Left forelimb (tissue), 1 donor: ENCODE measurements around the gene JAML.

ENCODE experiments used
- DNase-seq: peaks from one replicate; pipeline ENCODE4 v3.0.0-alpha.2; 2018; ENCODE audit warnings: low spot score

JAML gene

GRCh38 chr11:118167906-118168305 is 56.9 kb downstream of the JAML start:
- no peak for DNase-seq

DNA sequence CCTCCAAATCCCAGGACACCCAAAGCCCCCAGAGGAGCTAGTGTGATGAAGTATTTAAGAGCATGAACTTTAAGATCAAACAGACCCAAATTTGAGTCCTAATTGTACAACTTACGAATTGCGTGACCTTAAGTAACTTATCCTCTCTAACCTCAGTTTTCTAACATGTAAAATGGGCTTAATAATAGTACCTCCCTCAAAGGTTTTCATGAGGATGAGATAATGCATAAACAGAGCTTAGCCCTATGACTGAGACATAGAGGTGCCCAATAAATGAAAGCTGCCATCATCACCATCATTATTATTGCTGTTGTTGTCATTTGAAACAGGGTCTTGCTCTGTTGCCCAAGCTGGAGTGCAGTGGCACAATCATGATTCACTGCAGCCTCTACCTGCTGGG is 57.6 kb downstream of the JAML start:
- no peak for DNase-seq

- no peak for DNase-seq
Measured at GRCh38 chr11:118166641-118167040, 58.2 kb downstream of the JAML start.

GRCh38 chr11:118164885-118165284 is 59.9 kb downstream of the JAML start:
- no peak for DNase-seq

- no peak for DNase-seq
Measured at GRCh38 chr11:118163494-118163893, 61.3 kb downstream of the JAML start.

- no peak for DNase-seq
Measured at GRCh38 chr11:118162846-118163245, 62.0 kb downstream of the JAML start.

DNA sequence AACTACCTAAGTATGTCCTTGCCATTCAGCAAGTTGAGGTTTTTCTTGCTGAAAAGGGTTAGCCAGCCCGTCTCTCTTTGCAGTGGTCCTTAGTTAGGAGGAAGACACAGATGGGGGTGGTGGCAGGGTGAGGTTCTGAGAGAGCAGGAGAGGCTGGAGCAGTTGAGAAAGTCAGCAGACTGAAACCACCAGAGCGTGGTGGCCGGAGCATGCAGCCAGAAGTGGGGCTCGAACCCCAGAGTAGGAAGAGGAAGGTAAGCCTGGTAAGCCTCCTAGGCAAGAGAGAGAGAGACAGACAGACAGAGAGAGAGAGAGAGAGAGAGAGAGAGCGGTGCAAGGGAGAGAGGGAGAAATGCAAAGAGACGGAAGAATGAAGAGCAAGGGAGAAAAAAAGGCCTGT is 63.0 kb downstream of the JAML start:
- no peak for DNase-seq

- no peak for DNase-seq
Measured at GRCh38 chr11:118157186-118157895, 67.5 kb downstream of the JAML start.

- no peak for DNase-seq
Measured at GRCh38 chr11:118156531-118157185, 68.2 kb downstream of the JAML start.

DNA sequence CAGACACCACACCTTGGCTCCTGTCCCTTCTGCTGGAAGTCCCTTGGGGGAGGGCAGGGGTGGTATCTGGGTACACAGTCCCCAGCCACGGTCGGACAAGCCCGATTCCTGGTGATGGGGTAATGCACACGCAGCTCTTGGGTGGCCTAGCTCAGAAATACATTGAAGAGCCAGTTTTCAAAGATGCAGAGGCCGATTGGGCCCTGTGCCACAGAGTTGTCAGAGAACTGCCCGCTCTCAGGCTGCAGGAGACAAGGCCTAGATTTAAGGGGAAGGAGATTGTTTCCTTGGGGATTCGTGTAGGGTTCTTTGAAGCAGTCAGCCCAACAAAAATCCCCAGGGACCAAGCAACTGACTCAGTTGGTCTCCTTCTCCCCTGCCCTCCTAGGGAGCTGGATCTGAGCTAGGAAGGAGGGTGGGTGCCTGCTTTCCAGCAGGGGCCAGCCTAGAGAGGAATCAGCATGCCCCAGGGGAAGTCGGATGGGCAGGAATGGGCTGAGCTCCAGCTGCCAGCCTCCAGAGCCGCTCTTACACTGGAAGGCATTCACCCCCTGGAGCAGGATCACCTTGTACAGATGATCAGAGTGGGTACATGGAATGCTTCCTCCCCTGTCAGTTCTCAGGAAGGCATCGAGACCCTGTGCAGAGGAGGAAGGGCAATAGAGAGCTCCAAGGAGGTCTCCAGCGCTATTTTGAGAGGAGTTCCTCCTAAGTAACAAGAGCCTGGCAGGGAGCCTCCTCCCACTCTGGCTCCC is 68.9 kb downstream of the JAML start:
- no peak for DNase-seq

DNA sequence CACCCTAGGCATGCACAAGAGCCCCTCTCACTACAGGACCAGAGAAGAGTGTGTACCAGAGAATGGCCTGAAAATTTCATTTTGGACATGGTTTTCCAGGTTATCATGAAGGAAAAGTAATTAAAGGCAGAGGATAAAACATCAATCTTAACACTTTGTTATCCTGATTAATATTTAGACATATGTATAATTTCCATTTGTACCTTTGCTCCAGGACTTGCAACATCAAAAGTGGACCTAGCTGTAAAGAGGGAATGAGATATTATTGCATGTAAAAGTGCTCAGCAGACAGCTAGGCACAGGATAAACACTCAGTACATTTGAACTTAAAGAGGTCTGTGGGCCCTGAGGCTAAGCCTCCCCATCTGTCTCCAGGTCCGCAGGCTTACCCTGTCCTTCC is 70.2 kb downstream of the JAML start:
- DNase-seq, result no peak

- no peak for DNase-seq
Measured at GRCh38 chr11:118153976-118154375, 70.8 kb downstream of the JAML start.

GRCh38 chr11:118153516-118153915 is 71.3 kb downstream of the JAML start:
- no peak for DNase-seq

- peak; percentile 83 for DNase-seq
Measured at GRCh38 chr11:118152552-118153471, 72.0 kb downstream of the JAML start, which contains the start of gene SCN4B. SCN4B (minus strand) TSS chr11:118152823; CDS start chr11:118152673, 150 bp downstream.

DNA sequence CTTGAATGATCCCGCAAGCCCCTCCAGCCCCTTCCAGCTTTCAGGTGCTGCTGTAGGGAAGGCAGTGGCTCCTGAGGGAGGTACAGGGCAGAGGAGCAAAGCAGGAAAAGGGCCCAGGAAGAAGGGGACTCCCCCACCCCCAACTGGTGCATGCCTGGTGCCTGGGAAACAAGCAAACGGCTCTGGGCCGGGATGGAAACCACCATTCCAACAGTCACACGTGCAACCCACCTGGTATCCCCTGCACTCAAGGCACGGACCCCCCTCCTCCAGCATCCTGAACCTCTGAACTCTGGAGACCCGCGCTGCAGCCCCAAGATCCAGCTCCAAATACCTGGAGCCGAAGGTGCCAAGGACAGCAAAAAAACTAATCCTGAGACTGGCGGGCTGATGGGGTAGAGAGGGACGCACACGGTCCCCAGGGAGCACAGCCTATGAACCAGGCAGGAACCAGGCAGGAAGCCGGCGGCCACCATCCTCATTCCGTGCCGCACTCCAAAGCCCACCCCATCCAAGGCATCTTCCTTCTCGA is 72.7 kb downstream of the JAML start:
- no peak for DNase-seq

DNA sequence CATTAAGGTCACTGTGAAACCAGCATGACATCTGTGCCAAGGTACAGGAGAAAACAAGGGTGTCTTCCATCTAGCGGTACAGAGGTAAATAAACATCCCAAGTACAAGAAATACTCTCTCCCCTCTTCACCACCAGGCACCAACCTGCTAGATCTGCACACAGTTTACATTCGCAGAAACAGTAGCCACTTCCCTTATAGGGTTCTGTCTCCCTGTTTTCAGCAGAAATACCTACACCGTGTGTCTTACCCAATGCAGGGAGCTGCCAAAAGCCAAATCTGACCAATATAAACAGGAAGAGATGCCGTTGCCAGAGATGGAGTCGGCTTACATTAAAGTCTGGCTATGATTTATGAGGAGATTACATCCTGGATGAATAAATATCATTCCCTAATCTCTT is 73.4 kb downstream of the JAML start:
- DNase-seq, result no peak

GRCh38 chr11:118149493-118149892 is 75.3 kb downstream of the JAML start:
- DNase-seq, result no peak

DNA sequence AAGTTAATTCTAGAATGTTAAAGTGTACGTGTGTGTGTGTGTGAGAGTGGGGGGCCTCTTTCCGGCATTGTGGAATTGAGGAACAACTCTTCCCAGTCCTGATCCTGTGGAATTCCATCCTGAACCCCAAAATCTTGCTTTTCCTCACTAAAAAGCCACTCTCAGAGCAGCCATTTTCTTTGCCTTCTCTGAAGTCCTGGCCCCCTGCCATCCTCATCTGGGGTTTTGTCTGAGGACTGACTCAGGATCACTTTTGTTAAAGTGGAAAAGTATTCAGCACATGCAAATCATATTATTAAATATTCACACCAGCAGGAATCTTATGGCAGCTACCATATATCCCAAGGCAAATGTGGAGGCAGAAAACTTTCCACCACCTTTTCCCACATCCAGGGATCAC is 76.0 kb downstream of the JAML start:
- no peak for DNase-seq

DNA sequence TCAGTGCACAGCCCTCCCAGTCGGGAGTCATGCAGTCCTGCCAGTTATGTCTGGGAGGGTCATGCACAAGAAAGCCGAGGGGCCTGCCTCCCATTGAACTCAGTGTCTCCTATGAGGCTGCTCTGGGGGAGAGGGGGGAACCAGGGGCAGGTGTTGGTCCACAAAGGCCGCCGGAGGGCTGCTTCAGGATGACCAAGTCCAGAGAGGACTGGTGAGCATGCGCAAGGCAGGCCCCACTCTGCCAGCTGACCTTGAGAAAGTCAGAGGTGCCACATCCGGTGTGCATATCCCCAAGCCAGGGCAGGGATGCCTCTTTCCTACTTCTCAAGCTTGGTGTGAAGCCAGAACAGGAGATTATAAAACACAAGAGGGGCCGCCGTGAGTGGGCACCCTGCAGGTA is 76.6 kb downstream of the JAML start:
- no peak for DNase-seq

DNA sequence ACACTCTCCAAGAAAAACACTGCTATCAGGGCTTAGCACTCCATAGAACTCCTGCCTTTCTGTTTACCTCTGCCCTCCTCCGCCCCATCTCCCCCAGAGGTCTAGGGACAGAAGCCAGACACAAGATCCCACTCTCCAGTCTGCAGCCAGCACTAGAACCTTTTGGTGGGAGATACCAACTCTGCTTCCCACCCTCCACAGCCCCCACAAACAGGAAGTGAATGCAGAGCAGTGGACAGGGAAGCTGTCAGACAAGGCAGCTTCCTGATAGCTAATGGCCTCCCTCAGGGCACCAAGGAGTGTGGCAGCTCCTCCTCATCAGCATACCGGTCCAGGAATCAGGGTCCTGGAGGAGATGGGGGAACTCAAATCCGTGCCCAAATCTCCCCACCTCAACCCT is 77.3 kb downstream of the JAML start:
- DNase-seq, result no peak

DNA sequence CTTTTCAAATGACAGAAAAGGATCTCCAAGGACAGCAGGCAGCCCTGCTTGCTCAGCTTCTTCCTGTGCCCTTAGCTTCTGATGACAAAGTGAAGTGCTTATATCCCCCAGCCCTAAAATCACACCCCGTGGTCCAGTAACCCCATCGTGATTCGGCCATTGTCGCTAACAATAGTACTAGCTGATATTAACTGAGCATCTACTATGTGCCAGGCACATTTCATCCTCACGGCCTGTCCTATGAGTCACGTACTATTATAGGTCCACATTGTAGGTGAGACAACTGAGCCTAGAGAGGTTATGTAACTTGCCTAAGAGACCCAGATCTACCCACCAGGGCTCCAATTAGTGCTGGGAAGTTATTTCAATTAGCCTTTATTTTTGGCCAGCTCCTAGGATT is 78.3 kb downstream of the JAML start:
- no peak for DNase-seq
